Hematopoietic multipotent progenitor cell treated with erythropoietin and hydrocortisone succinate and interleukin-3 and kit ligand, for 15 days (in vitro differentiated cells): Measurements from ENCODE around the gene C1QTNF12.

ENCODE experiments used
- DNase-seq: peaks from one replicate; pipeline ENCODE4 v3.0.0-alpha.2; 2015; ENCODE audit warnings: low spot score

The C1QTNF12 gene

GRCh38 chr1:1246577-1247340 lies at the start of gene C1QTNF12:
TSS of gene C1QTNF12 (minus strand) at chr1:1246722. CDS start at chr1:1246690, 32 bp downstream.
- no peak for DNase-seq

- DNase-seq: no peak
Observed at GRCh38 chr1:1295154-1295923, 48.8 kb upstream of the C1QTNF12 start.

GRCh38 chr1:1294250-1294890 lies 47.8 kb upstream of the C1QTNF12 start:
- no peak for DNase-seq

GRCh38 chr1:1293263-1294249 lies 47.0 kb upstream of the C1QTNF12 start:
- DNase-seq: no peak

GRCh38 chr1:1292851-1293250 lies 46.3 kb upstream of the C1QTNF12 start:
- no peak for DNase-seq

GRCh38 chr1:1292442-1292779 lies 45.9 kb upstream of the C1QTNF12 start:
- no peak for DNase-seq

GRCh38 chr1:1291548-1292441 lies 45.3 kb upstream of the C1QTNF12 start:
- peak; percentile 56 for DNase-seq

GRCh38 chr1:1291023-1291528 lies 44.6 kb upstream of the C1QTNF12 start:
- DNase-seq: no peak

GRCh38 chr1:1290238-1290731 lies 43.8 kb upstream of the C1QTNF12 start:
- DNase-seq: peak; percentile 49

GRCh38 chr1:1287288-1288110 lies 41.0 kb upstream of the C1QTNF12 start:
- DNase-seq: no peak

GRCh38 chr1:1286313-1287261 lies 40.1 kb upstream of the C1QTNF12 start:
- no peak for DNase-seq

- DNase-seq: no peak
Observed at GRCh38 chr1:1285611-1286311, 39.2 kb upstream of the C1QTNF12 start.

GRCh38 chr1:1285102-1285571 lies 38.6 kb upstream of the C1QTNF12 start:
- DNase-seq: no peak

- DNase-seq: no peak
Observed at GRCh38 chr1:1284221-1285101, 37.9 kb upstream of the C1QTNF12 start.

GRCh38 chr1:1283821-1284220 lies 37.3 kb upstream of the C1QTNF12 start:
- no peak for DNase-seq

GRCh38 chr1:1282998-1283397 lies 36.5 kb upstream of the C1QTNF12 start:
- DNase-seq: no peak
